Kidney epithelial cell (primary cell): Measurements from ENCODE around the gene SRSF8. TPM values are rescaled to one million over a fixed set of nuclear protein-coding genes. Genes with fewer than 3 reads are reported as not detected.

Experiments
- DNase-seq: peaks from one replicate; pipeline ENCODE4 v3.0.0-alpha.2; 2010; ENCODE audit warnings: low read depth
- H3K27me3 ChIP-seq: 2 replicates; pipeline ENCODE4 v1.6.0; 2011; ENCODE audit warnings: low read length; ENCODE audit not compliant: control insufficient read depth, insufficient read depth
- H3K36me3 ChIP-seq: 2 replicates; pipeline ENCODE4 v1.5.1; 2011; ENCODE audit warnings: low read length; ENCODE audit not compliant: control insufficient read depth, insufficient read depth
- H3K4me3 ChIP-seq: 2 replicates; pipeline ENCODE4 v1.5.1; 2011; ENCODE audit warnings: low read depth, mild to moderate bottlenecking, control low read depth, low read length
- CTCF ChIP-seq: IDR thresholded peaks from 2 replicates; pipeline ENCODE4 v1.5.1; 2011; ENCODE audit warnings: mild to moderate bottlenecking, moderate library complexity, low read length, control low read depth, inconsistent platforms; ENCODE audit not compliant: insufficient read depth, poor library complexity, severe bottlenecking
- total RNA-seq: library from RNA; depleted of rRNA; stranded (reverse); fragments of >200 nt; gene quantifications from 2 replicates; pipeline ENCODE4 v1.2.3, GENCODE V29; 2015

The SRSF8 gene
- total RNA-seq, 1 donor from 2014 or later: 34.2 TPM

- no peak for TF ChIP-seq CTCF
- no peak for DNase-seq
- H3K4me3 ChIP-seq: no peak overlapping the region
- no peaks in the 10 kb centered on the region for H3K36me3 ChIP-seq
- H3K27me3 ChIP-seq: no peaks in the 10 kb centered on the region
Observed at GRCh38 chr11:95065336-95065735, 1.4 kb upstream of the SRSF8 start.

DNA sequence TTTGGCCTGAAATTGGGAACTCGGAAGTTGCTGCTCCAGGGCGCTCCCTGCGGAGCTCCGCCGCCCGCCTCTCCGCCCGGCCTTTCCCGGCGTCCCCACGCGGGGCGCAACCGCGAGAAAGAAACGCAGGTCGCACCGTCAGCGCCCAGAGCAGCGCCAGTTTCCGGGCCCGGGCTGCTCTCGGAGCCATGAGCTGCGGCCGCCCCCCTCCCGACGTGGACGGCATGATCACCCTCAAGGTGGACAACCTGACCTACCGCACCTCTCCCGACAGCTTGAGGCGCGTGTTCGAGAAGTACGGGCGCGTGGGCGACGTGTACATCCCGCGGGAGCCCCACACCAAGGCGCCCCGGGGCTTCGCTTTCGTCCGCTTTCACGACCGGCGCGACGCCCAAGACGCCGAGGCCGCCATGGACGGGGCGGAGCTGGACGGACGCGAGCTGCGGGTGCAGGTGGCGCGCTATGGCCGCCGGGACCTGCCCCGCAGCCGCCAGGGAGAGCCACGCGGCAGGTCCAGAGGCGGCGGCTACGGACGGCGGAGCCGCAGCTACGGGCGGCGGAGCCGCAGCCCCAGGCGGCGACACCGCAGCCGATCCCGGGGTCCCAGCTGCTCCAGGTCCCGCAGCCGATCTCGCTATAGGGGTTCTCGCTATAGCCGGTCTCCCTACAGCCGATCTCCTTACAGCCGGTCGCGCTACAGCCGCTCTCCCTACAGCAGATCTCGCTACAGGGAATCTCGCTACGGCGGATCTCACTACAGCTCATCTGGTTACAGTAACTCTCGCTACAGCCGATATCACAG lies 521 bp downstream of the SRSF8 start:
- Histone ChIP-seq H3K27me3 (no peaks in the 10 kb centered on the region), H3K4me3 (peak overlapping the region; percentile 64), H3K36me3 (no peaks in the 10 kb centered on the region)
- DNase-seq: no peak
- TF ChIP-seq CTCF: peak; percentile 63

GRCh38 chr11:95067841-95068219 lies 1.1 kb downstream of the SRSF8 start:
- TF ChIP-seq CTCF: no peak
- H3K4me3 ChIP-seq: peak overlapping the region; percentile 64
- no peak for DNase-seq
- H3K36me3 ChIP-seq: no peaks in the 10 kb centered on the region
- no peaks in the 10 kb centered on the region for H3K27me3 ChIP-seq

GRCh38 chr11:95068549-95068948 lies 1.8 kb downstream of the SRSF8 start:
- Histone ChIP-seq H3K27me3 (no peaks in the 10 kb centered on the region), H3K4me3 (peak overlapping the region; percentile 64), H3K36me3 (no peaks in the 10 kb centered on the region)
- no peak for TF ChIP-seq CTCF
- peak; percentile 95 for DNase-seq

GRCh38 chr11:95070471-95070870 lies 3.8 kb downstream of the SRSF8 start:
- no peak for TF ChIP-seq CTCF
- Histone ChIP-seq H3K4me3 (no peak overlapping the region), H3K27me3 (no peaks in the 10 kb centered on the region), H3K36me3 (no peaks in the 10 kb centered on the region)
- DNase-seq: no peak

- TF ChIP-seq CTCF: no peak
- DNase-seq: no peak
- no peaks in the 10 kb centered on the region for H3K27me3 ChIP-seq
Observed at GRCh38 chr11:95072948-95073347, 6.2 kb downstream of the SRSF8 start.

More at GRCh38 chr11:95072948-95073347, 6.2 kb downstream of the SRSF8 start:
- Histone ChIP-seq H3K4me3 (no peak overlapping the region), H3K36me3 (no peaks in the 10 kb centered on the region)
